SKM-1 (cell line): Measurements from ENCODE around the gene PTCD1.
"Not testable (repeated sequence)": the region's sequence is repeated elsewhere in the genome, so short reads cannot be mapped to it uniquely, and the experiment has no call there.

Experiments used
- DNase-seq: peaks from one replicate; lab custom pipeline; 2025; ENCODE audit not compliant: unreplicated experiment; lab: John Stamatoyannopoulos, UW

Gene PTCD1

DNA sequence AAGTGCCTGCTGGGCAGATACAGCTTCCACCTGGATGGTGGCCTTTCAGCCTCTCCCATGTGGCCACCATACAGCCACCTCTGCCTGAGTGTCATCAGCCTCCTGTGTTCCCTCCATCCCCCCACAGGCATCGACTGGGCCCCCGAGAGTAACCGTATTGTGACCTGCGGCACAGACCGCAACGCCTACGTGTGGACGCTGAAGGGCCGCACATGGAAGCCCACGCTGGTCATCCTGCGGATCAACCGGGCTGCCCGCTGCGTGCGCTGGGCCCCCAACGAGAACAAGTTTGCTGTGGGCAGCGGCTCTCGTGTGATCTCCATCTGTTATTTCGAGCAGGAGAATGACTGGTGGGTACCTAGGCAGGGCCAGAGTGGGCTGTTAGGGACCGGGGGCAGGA, 50.7 kb downstream of the PTCD1 start:
- no peak for DNase-seq

DNA sequence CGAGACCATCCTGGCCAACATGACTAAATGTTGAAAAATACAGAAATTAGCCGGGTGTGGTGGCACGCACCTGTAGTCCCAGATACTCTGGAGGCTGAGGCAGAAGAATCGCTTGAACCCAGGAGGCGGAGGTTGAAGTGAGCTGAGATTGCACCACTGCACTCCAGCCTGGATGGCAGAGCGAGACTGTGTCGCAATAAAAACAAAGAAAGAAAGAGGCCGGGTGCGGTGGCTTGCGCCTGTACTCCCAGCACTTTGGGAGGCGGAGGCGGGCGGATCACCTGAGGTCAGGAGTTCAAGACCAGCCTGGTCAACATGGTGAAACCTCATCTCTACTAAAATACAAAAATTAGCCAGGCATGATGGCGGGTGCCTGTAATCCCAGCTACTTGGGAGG, 51.4 kb downstream of the PTCD1 start:
- DNase-seq, result not testable (repeated sequence)

DNA sequence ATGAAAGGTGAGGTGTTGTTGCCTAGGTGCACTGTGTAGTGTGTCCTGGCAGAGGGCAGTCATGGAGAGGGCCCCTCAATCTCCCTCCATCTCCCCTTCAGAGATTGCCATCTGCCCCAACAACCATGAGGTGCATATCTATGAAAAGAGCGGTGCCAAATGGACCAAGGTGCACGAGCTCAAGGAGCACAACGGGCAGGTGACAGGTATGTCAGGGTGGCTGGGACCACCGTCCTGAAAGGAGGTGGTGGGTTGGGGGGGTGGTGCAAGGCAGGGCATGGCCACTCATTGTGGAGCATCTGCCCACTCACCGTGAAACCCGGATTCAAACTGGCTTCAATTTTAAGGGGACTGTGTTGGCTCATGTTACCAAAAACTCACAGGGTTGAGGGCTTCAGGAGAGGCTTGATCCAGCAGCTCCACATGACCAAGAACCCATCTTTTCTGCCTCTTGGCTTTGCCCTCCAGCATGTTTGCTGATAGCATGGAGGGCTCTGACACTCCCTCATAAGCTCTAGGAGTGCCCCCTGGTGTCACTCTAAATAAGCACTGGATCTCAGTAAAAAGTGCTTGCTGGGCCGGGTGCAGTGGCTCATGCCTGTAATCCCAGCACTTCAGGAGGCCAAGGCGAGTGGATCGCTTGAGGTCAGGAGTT, 51.9 kb downstream of the PTCD1 start:
- DNase-seq, result no peak

GRCh38 chr7:99385564-99385963, 53.0 kb downstream of the PTCD1 start:
- DNase-seq, result no peak

- no peak for DNase-seq
Observed at GRCh38 chr7:99384523-99384922, 54.1 kb downstream of the PTCD1 start.

DNA sequence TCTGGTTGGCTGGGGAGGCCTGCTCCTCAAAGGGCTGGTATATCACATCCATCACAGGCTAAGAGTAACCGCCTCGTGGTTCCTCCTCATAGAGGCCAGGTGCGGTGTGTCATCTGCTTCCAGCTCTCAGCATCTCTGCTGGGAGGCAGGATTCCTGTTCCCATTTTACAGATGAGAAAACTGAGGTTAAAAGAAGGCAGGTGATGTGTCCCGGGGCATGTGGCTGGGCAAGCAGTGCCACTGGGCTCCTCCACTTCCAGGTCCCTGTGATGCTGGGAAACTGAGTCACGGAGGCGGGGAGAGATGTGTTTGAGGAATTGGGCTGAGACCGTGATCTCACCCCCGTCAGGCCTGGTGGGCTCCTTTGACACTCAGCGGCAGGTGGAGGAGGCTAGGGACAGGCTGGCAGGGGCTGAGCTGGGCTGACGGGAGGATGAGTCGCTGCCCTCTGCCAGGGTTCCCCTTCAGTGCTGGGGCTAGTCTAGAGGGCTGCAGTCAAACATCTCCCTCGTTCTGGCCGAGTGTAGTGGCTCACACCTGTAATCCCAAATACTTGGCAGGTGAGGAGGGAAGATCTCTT, 54.7 kb downstream of the PTCD1 start:
- no peak for DNase-seq

DNA sequence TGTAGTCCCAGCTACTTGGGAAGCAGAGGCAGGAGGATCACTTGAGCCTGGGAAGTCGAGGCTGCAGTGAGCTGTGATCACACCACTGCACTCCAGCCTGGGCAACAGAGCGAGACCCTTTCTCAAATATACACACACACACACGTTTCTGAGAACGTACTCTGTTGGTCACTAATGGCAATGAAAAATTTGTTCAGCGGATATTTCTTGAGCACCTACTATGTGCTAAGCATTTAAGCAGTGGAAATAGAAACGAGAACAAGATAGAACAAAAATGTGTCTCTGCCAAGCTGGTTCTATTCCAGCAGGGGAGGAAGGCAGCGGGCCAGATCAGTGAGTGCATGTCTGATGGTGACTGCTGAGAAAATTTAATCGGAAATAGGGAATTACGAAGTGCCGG, 55.4 kb downstream of the PTCD1 start:
- DNase-seq, result no peak

GRCh38 chr7:99381664-99382075, 56.9 kb downstream of the PTCD1 start:
- no peak for DNase-seq

GRCh38 chr7:99380823-99381663, 57.6 kb downstream of the PTCD1 start:
- no peak for DNase-seq

- DNase-seq, result peak; percentile 97
Observed at GRCh38 chr7:99380032-99380822, 58.4 kb downstream of the PTCD1 start.

DNA sequence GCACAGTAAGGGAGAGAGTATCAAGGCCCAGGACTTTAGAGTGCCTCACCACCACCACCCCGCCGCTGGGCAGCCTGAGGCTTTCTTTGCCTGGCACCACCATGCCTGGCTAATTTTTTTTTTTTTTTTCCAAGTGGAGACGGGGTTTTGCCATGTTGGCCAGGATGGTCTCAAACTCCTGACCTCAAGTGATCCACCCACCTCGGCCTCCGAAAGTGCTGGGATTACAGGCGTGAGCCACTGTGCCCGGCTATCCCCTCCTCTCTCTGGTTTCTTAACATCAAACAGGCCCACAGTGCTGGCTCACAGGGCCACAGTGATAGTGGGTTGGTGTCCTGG, 58.9 kb downstream of the PTCD1 start:
- DNase-seq, result not testable (repeated sequence)

GRCh38 chr7:99379043-99379577, 59.5 kb downstream of the PTCD1 start:
- peak; percentile 78 for DNase-seq

GRCh38 chr7:99375070-99375807, 63.4 kb downstream of the PTCD1 start:
- peak; percentile 39 for DNase-seq

GRCh38 chr7:99374111-99375064, 64.2 kb downstream of the PTCD1 start, which contains the start of gene ARPC1B:
TSS of gene ARPC1B (plus strand) at chr7:99374730. CDS start at chr7:99385715, 10,985 bp downstream.
- peak; percentile 75 for DNase-seq

DNA sequence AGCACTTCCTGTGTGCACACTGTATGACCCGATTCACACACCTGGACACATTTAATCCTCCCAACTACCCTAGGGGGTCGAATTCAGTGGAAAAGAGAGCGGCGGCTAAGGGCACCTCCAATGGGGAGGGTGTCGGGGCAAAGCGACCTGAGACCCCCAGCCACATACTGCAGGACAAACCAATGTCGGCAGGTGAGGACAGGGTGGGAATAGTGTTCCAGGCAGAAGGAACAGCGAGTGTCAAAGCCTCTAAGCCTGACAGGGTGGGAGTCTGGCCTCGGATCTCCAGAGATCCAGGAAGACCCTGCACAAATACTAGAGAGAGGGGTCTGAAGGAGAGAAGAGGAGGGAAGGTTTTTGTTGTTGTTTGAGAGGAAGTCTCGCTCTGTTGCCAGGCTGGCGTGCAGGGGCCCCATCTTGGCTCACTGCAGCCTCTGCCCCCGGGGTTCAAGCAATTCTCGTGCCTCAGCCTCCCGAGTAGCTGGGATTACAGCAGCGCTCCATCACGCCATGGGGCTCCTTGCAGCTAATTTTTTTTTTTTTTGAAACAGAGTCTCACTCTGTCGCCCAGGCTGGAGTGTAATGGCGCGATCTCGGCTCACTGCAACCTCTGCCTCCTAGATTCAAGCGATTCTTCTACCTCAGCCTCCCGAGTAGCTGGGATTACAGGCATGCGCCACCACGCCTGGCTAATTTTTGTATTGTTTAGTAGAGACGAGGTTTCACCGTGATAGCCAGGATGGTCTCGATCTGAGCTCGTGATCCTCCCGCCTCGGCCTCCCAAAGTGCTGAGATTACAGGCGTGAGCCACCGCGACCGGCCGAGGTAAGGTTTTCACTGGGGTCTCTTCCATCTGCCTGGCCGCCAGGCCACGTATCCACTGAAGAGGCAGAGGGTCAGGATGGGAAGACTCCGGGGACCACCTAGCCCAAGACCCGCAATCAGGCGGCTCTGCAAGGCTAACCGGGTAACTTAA, 65.2 kb downstream of the PTCD1 start:
- DNase-seq, result no peak

- DNase-seq, result no peak
Observed at GRCh38 chr7:99372275-99373090, 66.1 kb downstream of the PTCD1 start.

DNA sequence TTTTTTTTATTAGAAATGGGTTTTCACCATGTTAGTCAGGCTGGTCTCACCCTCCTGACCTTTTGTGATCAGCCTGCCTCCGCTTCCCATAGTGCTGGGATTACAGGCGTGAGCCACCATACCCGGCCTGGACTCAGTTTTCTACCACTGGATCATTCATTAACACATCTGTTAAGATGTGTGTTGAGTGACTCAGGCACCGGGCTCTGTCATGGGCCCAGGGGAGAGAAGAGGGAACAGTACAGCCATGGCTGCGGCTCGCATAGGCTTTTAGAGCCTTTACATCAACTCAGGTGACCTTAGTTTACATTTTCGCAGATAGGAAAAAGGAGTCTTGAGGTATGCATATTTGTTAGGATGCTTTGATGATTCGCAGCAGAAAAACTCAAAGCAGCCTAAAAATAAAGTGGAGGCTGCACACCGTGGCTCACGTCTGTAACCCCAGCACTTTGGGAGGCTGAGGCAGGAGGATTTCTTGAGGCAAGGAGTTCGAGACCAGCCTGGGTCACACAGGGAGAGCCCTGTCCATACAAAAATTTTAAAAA, 67.2 kb downstream of the PTCD1 start:
- no peak for DNase-seq
